Tibial nerve (tissue), 4 donors: ENCODE measurements around the gene GPC6. TPM values are rescaled to one million over a fixed set of nuclear protein-coding genes. Genes with fewer than 3 reads are reported as not detected.

Experiments
- DNase-seq, 2 donors: peaks; one replicate each; pipeline ENCODE4 v3.0.0-alpha.2; 2019; ENCODE audit warnings: low spot score in 2 of 2
- H3K27ac ChIP-seq, 4 donors: fragments of 200-600 bp; sonication (generic) in 3 of 4; one replicate each; pipeline ENCODE4 v1.5.1; 2017 to 2019; ENCODE audit warnings: mild to moderate bottlenecking in 1 of 4
- H3K27me3 ChIP-seq, 2 donors: fragments of 200-600 bp; sonication (generic) in 1 of 2; one replicate each; pipeline versions ENCODE4 v1.5.1 to v1.6.0; 2017 to 2019
- H3K36me3 ChIP-seq, 3 donors: fragments of 200-600 bp; sonication (generic); one replicate each; pipeline ENCODE4 v1.5.1; 2018 to 2019
- H3K4me1 ChIP-seq, 4 donors: fragments of 200-600 bp; sonication (generic) in 3 of 4; one replicate each; pipeline ENCODE4 v1.5.1; 2017 to 2019
- H3K4me3 ChIP-seq, 4 donors: fragments of 200-600 bp; sonication (generic) in 3 of 4; one replicate each; pipeline ENCODE4 v1.5.1; 2017 to 2019; ENCODE audit warnings: mild to moderate bottlenecking in 1 of 4, moderate library complexity in 1 of 4
- H3K9me3 ChIP-seq, 4 donors: fragments of 200-600 bp; sonication (generic) in 3 of 4; one replicate each; pipeline ENCODE4 v1.5.1; 2017 to 2019
- CTCF ChIP-seq, 5 experiments: fragments of 200-600 bp in 3 of 5; fragments of 450-650 bp in 2 of 5; sonication (generic) in 3 of 5; IDR thresholded peaks; one replicate each; pipeline ENCODE4 v1.5.1; 2016 to 2019; ENCODE audit warnings: antibody characterized with exemption in 5 of 5, mild to moderate bottlenecking in 3 of 5, moderate library complexity in 2 of 5
- EP300 ChIP-seq, 2 donors: sonication (generic); formaldehyde crosslinking; IDR thresholded peaks; one replicate each; pipeline ENCODE4 v1.6.1; 2017; ENCODE audit warnings: antibody characterized with exemption in 2 of 2, mild to moderate bottlenecking in 1 of 2
- POLR2A ChIP-seq, 2 donors: fragments of 450-650 bp; IDR thresholded peaks; one replicate each; pipeline ENCODE4 v1.6.1; 2017; ENCODE audit warnings: antibody characterized with exemption in 2 of 2, mild to moderate bottlenecking in 2 of 2, moderate library complexity in 2 of 2
- WGBS, 2 donors: methylation state at CpG; one replicate each; pipeline ENCODE4 v1.1.5; 2018; 5-methylcytosine and 5-hydroxymethylcytosine counted together
- total RNA-seq, 4 donors: library from RNA; depleted of rRNA; stranded (reverse); fragments of >200 nt; gene quantifications; one replicate each; pipeline ENCODE4 v1.1.0, GENCODE V29; 2016

Gene GPC6
- total RNA-seq, 4 donors from 2014 or later = 21.9 to 39.5 (median 29.8) TPM

GRCh38 chr13:93876236-93876635 is 649.6 kb downstream of the GPC6 start:
- Histone ChIP-seq H3K36me3 (no peaks in the 10 kb centered on the region), H3K9me3 (peaks cover 0 to 11% (median 0%) of the 10 kb centered on the region in 4 donors), H3K4me3 (no peak overlapping the region), H3K27me3 (no peaks in the 10 kb centered on the region), H3K27ac (no peak overlapping the region), H3K4me1 (no peaks in the 10 kb centered on the region)
- no peak for TF ChIP-seq CTCF (IDR thresholded peaks at IDR 0.05)
- TF ChIP-seq POLR2A (IDR thresholded peaks at IDR 0.05) = no peak
- TF ChIP-seq EP300 (IDR thresholded peaks at IDR 0.05) = no peak
- DNase-seq = no peak
- 91 to 94% methylated on average over 3 of the region's 3 CpGs for WGBS, 2 donors

GRCh38 chr13:93878675-93879074 is 652.1 kb downstream of the GPC6 start:
- TF ChIP-seq CTCF (IDR thresholded peaks at IDR 0.05) (no peak), EP300 (IDR thresholded peaks at IDR 0.05) (no peak), POLR2A (IDR thresholded peaks at IDR 0.05) (no peak)
- Histone ChIP-seq H3K4me1 (no peaks in the 10 kb centered on the region), H3K27ac (no peak overlapping the region), H3K9me3 (peaks cover 0 to 11% (median 0%) of the 10 kb centered on the region in 4 donors), H3K27me3 (no peaks in the 10 kb centered on the region), H3K36me3 (no peaks in the 10 kb centered on the region), H3K4me3 (no peak overlapping the region)
- no peak for DNase-seq
- WGBS, 2 donors = 85 to 87% methylated on average over 2 of the region's 2 CpGs

- H3K9me3 ChIP-seq = peaks cover 0 to 11% (median 0%) of the 10 kb centered on the region in 4 donors
- no peak for TF ChIP-seq POLR2A (IDR thresholded peaks at IDR 0.05)
- H3K4me1 ChIP-seq = no peaks in the 10 kb centered on the region
- no peak overlapping the region for H3K27ac ChIP-seq
- DNase-seq = no peak
- no peak overlapping the region for H3K4me3 ChIP-seq
- WGBS, 2 donors = 49 to 52% methylated on average over 2 of the region's 2 CpGs
- no peaks in the 10 kb centered on the region for H3K36me3 ChIP-seq
- H3K27me3 ChIP-seq = no peaks in the 10 kb centered on the region
Observed at GRCh38 chr13:93881411-93881810, 654.8 kb downstream of the GPC6 start.

DNA sequence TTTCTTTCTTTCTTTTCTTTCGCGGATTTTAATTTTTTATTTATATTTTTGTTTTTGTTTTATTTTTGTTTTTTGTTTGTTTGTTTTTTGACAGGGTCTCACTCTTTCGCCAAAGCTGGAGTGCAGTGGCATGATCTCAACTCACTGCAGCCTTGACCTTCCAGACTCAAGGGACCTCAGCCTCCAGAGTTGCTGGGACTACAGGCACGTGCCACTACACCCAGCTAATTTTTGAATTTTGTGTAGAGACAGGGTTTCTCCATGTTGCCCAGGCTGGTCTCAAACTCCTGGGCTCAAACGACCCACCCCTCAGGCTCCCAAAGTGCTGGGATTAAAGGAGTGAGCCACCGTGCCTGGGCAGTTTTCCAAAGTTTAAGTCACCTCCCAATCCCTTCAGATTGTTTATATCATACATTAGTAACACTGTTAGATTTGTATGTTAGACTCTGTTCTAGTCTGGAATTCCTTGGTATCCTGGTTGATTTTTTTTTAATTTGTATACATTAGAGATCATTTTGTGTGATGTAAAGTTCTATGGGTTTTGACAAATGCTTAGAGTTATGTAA is 655.6 kb downstream of the GPC6 start:
- no peak for DNase-seq
- Histone ChIP-seq H3K27me3 (no peaks in the 10 kb centered on the region), H3K9me3 (peaks cover 0 to 11% (median 0%) of the 10 kb centered on the region in 4 donors), H3K4me1 (no peaks in the 10 kb centered on the region), H3K36me3 (no peaks in the 10 kb centered on the region), H3K4me3 (no peak overlapping the region), H3K27ac (no peak overlapping the region)
- 51 to 53% methylated on average over 6 of the region's 6 CpGs for WGBS, 2 donors
- TF ChIP-seq EP300 (IDR thresholded peaks at IDR 0.05) = no peak
- TF ChIP-seq POLR2A (IDR thresholded peaks at IDR 0.05) = no peak
- no peak for TF ChIP-seq CTCF (IDR thresholded peaks at IDR 0.05)

GRCh38 chr13:93889430-93889951 is 662.9 kb downstream of the GPC6 start:
- no peak for TF ChIP-seq EP300 (IDR thresholded peaks at IDR 0.05)
- no peak for TF ChIP-seq CTCF (IDR thresholded peaks at IDR 0.05)
- TF ChIP-seq POLR2A (IDR thresholded peaks at IDR 0.05) = no peak
- DNase-seq = no peak
- no peak overlapping the region for H3K4me3 ChIP-seq
- H3K27ac ChIP-seq = no peak overlapping the region
- H3K27me3 ChIP-seq = no peaks in the 10 kb centered on the region
- H3K9me3 ChIP-seq = no peaks in the 10 kb centered on the region
- no peaks in the 10 kb centered on the region for H3K36me3 ChIP-seq
- WGBS, 2 donors = 89 to 90% methylated on average over 1 of the region's 1 CpG
- H3K4me1 ChIP-seq = peaks cover 0 to 2% (median 0%) of the 10 kb centered on the region in 4 donors
